HEK293T (cell line): ENCODE results near the gene PLEKHA7.

Experiments
- BHLHE40 ChIP-seq: fragments of 450-650 bp; IDR thresholded peaks from 2 replicates; pipeline ENCODE4 v1.6.1; 2016; ENCODE audit warnings: mild to moderate bottlenecking, moderate library complexity, borderline replicate concordance
- ELF4 ChIP-seq: fragments of 450-650 bp; IDR thresholded peaks from 2 replicates; pipeline ENCODE4 v1.6.1; 2017; ENCODE audit warnings: antibody characterized with exemption
- FOXA1 ChIP-seq: fragments of 450-650 bp; IDR thresholded peaks from 2 replicates; pipeline ENCODE4 v1.6.1; 2016; ENCODE audit warnings: mild to moderate bottlenecking
- FOXM1 ChIP-seq: fragments of 450-650 bp; IDR thresholded peaks from 2 replicates; pipeline ENCODE4 v1.6.1; 2017; ENCODE audit warnings: mild to moderate bottlenecking, borderline replicate concordance
- HDGF ChIP-seq: fragments of 450-650 bp; IDR thresholded peaks from 2 replicates; pipeline ENCODE4 v1.6.1; 2017; ENCODE audit warnings: antibody characterized with exemption, borderline replicate concordance
- LEF1 ChIP-seq: fragments of 450-650 bp; IDR thresholded peaks from 2 replicates; pipeline ENCODE4 v1.6.1; 2017; ENCODE audit warnings: mild to moderate bottlenecking, borderline replicate concordance
- NFRKB ChIP-seq: fragments of 450-650 bp; IDR thresholded peaks from 2 replicates; pipeline ENCODE4 v1.6.1; 2016; ENCODE audit warnings: mild to moderate bottlenecking, moderate library complexity
- PKNOX1 ChIP-seq: fragments of 450-650 bp; IDR thresholded peaks from 2 replicates; pipeline ENCODE4 v1.6.1; 2016
- SP1 ChIP-seq: fragments of 450-650 bp; IDR thresholded peaks from 2 replicates; pipeline ENCODE4 v1.6.1; 2017
- TARDBP ChIP-seq: fragments of 450-650 bp; IDR thresholded peaks from 2 replicates; pipeline ENCODE4 v1.6.1; 2016

GRCh38 chr11:16785520-16786128 lies 228.6 kb downstream of the PLEKHA7 start:
- TF ChIP-seq SP1 (no peak), TARDBP (no peak), FOXM1 (no peak), FOXA1 (no peak), ELF4 (no peak), LEF1 (no peak), NFRKB (no peak), PKNOX1 (no peak), BHLHE40 (no peak), HDGF (no peak)
